Activated CD8-positive, alpha-beta T cell treated with anti-CD3 and anti-CD28 coated beads, Interleukin-2, amount 10 ng/mL, durations not matched to agents 7 days and 5 days (primary cell): ENCODE measurements around the gene ASPRV1. TPM values are rescaled to one million over a fixed set of nuclear protein-coding genes. Genes with fewer than 3 reads are reported as not detected.

Experiments
- ATAC-seq: fragments of 150-1000 bp; cut with Tn5 transposase; one replicate; pipeline ENCODE4 v1.10.0; 2021; ENCODE audit warnings: moderate library complexity
- CTCF ChIA-PET: fragments of 350-600 bp; sonication (Branson Sonifier 250); formaldehyde crosslinking; loops from one replicate; lab custom pipeline; 2021; ENCODE audit warnings: antibody characterized with exemption; lab: Charles Lee
- POLR2A ChIA-PET: fragments of 350-600 bp; sonication (Branson Sonifier 250); formaldehyde crosslinking; loops from one replicate; lab custom pipeline; 2021; ENCODE audit warnings: antibody characterized with exemption; lab: Charles Lee
- DNase-seq: peaks from one replicate; pipeline ENCODE4 v3.0.0-alpha.2; 2020
- H3K27ac Mint-ChIP-seq: one replicate; pipeline ENCODE4 v1.8.0; 2021; ENCODE audit warnings: mild to moderate bottlenecking, mixed read lengths
- H3K27me3 Mint-ChIP-seq: one replicate; pipeline ENCODE4 v1.8.0; 2021; ENCODE audit warnings: low read depth, mixed read lengths
- H3K36me3 Mint-ChIP-seq: one replicate; pipeline ENCODE4 v1.8.0; 2021; ENCODE audit warnings: low read depth, mixed read lengths
- H3K4me1 Mint-ChIP-seq: one replicate; pipeline ENCODE4 v1.8.0; 2021; ENCODE audit warnings: low read depth, mixed read lengths
- H3K4me3 Mint-ChIP-seq: one replicate; pipeline ENCODE4 v1.8.0; 2021; ENCODE audit warnings: mild to moderate bottlenecking, mixed read lengths
- H3K9me3 Mint-ChIP-seq: one replicate; pipeline ENCODE4 v1.8.0; 2022; ENCODE audit warnings: mixed read lengths; ENCODE audit not compliant: insufficient read depth
- total RNA-seq, 2 experiments: library from RNA; stranded (reverse); gene quantifications; one replicate each; pipeline ENCODE4 v1.2.3, GENCODE V29; 2021

Gene ASPRV1
- total RNA-seq, 2 experiments from 2014 or later = 0.74 to 0.78 TPM

DNA sequence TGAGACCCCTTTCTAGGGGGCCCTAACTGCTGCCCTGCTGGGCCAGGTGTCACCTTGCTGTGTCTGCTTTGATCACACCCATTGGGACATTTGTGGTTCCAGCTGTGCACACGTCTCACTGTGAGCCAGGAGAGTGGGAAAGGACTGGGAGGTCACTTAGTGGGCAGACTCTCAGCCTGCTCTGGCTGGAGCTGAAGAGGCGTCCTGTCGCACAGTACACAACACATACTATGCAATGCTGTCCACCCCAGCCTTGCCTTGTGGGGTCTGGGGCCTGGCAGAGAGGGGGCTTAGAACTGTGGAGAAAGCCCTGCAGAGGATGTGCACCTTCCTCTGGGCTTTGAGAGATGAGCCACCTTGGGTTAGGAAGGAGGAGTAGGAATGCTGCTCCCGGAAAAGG lies 25.3 kb upstream of the ASPRV1 start:
- Mint-ChIP-seq H3K4me1 (no peaks in the 10 kb centered on the region), H3K27ac (no peak overlapping the region), H3K4me3 (no peak overlapping the region), H3K9me3 (no peaks in the 10 kb centered on the region), H3K36me3 (no peaks in the 10 kb centered on the region), H3K27me3 (no peaks in the 10 kb centered on the region)
- ATAC-seq (no peak), DNase-seq (no peak)
- POLR2A ChIA-PET = no interaction called here
- CTCF ChIA-PET = no interaction called here

DNA sequence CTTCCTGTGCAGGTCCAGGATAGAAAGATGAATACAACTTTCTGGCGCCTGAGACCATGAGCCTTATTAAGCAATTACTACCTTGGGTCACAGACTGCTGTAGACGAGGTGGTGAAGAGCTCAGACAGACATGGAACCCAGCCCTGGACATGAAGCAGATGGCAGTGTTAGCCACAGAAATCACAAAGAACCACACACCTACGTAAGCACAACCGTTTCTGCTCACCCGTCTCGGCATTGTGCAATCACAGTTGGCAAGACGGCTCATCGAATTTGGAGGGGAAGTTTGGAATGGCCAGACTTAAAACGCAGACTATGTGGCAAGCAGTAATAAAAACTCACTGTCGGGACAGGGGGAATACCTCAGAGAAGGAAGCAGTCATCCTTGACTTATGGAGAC lies 24.3 kb upstream of the ASPRV1 start:
- H3K4me3 Mint-ChIP-seq = no peak overlapping the region
- no peak for DNase-seq
- H3K4me1 Mint-ChIP-seq = no peaks in the 10 kb centered on the region
- POLR2A ChIA-PET = no interaction called here
- H3K36me3 Mint-ChIP-seq = no peaks in the 10 kb centered on the region
- peak overlapping the region; percentile 8 for H3K27ac Mint-ChIP-seq
- no peak for ATAC-seq
- H3K27me3 Mint-ChIP-seq = no peaks in the 10 kb centered on the region
- CTCF ChIA-PET = no interaction called here
- H3K9me3 Mint-ChIP-seq = no peaks in the 10 kb centered on the region

- Mint-ChIP-seq H3K4me1 (no peaks in the 10 kb centered on the region), H3K27ac (no peak overlapping the region)
Observed at GRCh38 chr2:69985216-69985615, 23.8 kb upstream of the ASPRV1 start.

GRCh38 chr2:69983392-69983966 lies 22.0 kb upstream of the ASPRV1 start:
- DNase-seq = no peak
- ChIA-PET POLR2A (no interaction called here), CTCF (no interaction called here)
- Mint-ChIP-seq H3K9me3 (no peaks in the 10 kb centered on the region), H3K4me3 (no peak overlapping the region), H3K27me3 (no peaks in the 10 kb centered on the region), H3K36me3 (no peaks in the 10 kb centered on the region), H3K4me1 (no peaks in the 10 kb centered on the region), H3K27ac (no peak overlapping the region)
- ATAC-seq = no peak

More at GRCh38 chr2:69985216-69985615, 23.8 kb upstream of the ASPRV1 start:
- ChIA-PET POLR2A (no interaction called here), CTCF (no interaction called here)
- DNase-seq (no peak), ATAC-seq (no peak)
- Mint-ChIP-seq H3K27me3 (no peaks in the 10 kb centered on the region), H3K36me3 (no peaks in the 10 kb centered on the region), H3K9me3 (no peaks in the 10 kb centered on the region), H3K4me3 (no peak overlapping the region)

DNA sequence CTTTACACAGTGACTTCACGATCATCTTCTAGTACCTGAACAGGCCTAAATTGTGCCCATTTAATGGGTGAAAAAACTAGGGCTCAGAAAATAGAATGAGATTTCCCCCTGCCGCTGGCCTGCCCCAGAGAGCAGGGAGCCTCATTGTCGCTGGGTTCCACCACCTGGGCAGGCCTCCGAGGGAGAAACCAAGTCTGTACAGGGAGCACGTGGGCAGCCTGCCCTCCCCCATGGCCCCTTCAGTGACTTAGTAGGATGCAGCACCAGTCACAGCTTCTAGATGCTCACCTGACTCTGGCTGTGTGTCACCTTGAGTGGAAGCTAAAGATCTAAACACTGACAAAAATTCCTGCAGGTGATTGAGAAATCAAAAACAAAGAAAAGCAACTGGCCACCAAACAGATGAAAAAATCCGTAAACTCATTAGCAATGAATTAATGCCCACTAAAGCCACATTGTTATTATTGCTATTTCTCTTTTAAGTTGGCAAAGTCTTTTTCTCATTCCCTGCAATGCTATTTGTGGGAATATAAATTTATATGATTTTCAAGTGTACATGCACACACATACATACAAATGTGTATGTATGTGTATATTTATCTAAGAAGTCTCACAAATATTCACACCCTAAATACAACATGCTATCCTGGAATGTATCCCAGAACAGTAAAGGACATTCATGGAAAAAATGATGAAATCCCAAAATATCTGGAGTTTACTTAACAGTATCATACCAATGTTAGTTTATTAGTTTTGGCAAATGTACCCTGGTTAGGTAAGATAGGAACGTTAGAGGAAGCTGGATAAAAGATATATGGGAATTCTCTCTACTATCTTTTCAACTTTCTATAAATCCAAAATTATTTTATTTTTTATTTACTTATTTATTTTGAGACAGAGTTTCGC lies 18.7 kb upstream of the ASPRV1 start:
- no peak overlapping the region for H3K4me3 Mint-ChIP-seq
- POLR2A ChIA-PET = interaction anchor here (0.6 to 0.8 kb wide), 3 partner anchors 16 to 65 kb away, joined by 3 read pairs; partner anchors contain the start of gene MXD1
- H3K36me3 Mint-ChIP-seq = no peaks in the 10 kb centered on the region
- H3K27me3 Mint-ChIP-seq = no peaks in the 10 kb centered on the region
- ATAC-seq = no peak
- CTCF ChIA-PET = interaction anchor here (1.6 kb wide), 1 partner anchor 61 kb away, joined by 3 read pairs; no protein-coding TSS in a partner anchor
- H3K4me1 Mint-ChIP-seq = peaks cover 14% of the 10 kb centered on the region
- no peaks in the 10 kb centered on the region for H3K9me3 Mint-ChIP-seq
- no peak overlapping the region for H3K27ac Mint-ChIP-seq
- DNase-seq = no peak

DNA sequence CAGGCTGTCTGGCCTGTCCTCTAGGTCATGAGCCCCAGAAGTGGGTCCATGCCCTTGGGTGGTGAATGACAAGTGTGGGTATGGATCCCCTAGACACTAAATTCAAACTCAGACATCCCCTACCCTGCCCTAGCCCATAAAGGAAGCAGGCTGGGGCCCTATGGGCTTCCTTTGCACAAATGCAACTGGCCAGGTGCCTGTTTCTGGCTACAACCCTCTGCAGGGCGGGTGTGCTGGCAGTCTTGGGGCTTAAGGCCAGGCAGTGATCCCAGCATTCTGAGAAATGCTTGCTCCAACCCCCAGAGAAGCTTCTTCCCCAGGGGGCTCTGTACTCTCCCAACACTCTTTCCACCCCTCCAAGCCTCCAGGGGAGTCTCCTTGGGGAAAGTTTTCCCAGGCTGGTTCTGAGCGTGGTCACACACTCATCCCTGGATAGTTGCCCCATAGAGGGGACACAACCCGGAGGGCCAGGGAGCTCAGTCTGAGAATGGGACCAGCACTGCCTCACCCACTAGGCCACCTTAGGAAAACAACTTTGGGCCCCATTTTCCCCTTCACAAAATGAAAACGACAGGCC lies 16.6 kb upstream of the ASPRV1 start:
- H3K27me3 Mint-ChIP-seq = no peaks in the 10 kb centered on the region
- ATAC-seq (no peak), DNase-seq (no peak)
- H3K36me3 Mint-ChIP-seq = no peaks in the 10 kb centered on the region
- CTCF ChIA-PET = no interaction called here
- H3K4me3 Mint-ChIP-seq = no peak overlapping the region
- peaks cover 14% of the 10 kb centered on the region for H3K4me1 Mint-ChIP-seq
- no peaks in the 10 kb centered on the region for H3K9me3 Mint-ChIP-seq
- H3K27ac Mint-ChIP-seq = no peak overlapping the region
- POLR2A ChIA-PET = no interaction called here

- no peaks in the 10 kb centered on the region for H3K27me3 Mint-ChIP-seq
- H3K4me3 Mint-ChIP-seq = no peak overlapping the region
- ChIA-PET CTCF (no interaction called here), POLR2A (no interaction called here)
- H3K36me3 Mint-ChIP-seq = no peaks in the 10 kb centered on the region
- no peak for ATAC-seq
- no peak overlapping the region for H3K27ac Mint-ChIP-seq
- peaks cover 14% of the 10 kb centered on the region for H3K4me1 Mint-ChIP-seq
- H3K9me3 Mint-ChIP-seq = no peaks in the 10 kb centered on the region
- no peak for DNase-seq
Observed at GRCh38 chr2:69977186-69977585, 15.8 kb upstream of the ASPRV1 start.

DNA sequence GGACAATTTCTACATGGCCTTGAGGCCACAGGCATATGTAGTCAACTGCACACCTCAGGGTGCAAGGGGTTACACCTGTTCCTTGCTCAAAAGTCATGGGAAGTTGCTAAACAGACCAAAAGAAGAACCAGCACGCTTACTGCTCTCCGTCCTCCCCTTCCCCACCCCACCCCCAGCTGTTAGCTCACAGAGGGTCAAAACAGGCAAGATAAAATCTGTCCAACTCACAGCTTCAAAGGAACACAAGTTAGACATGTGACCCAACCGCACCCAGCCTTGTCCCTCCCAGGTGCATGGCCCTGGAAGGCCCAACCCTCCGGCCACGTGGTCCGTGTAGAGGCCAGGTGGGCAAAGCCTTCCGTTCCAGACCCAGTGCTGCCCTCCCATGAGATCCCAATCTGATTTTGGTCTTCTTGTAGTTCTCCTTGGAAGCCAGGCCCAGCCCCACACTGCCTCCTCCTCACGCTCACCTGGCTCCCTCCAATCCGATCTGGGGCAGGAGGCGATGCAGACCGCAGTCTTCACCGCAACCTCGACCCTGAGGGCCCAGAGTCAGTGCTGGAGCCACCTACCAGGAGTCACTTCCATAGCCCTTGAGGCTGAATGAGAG lies 14.5 kb upstream of the ASPRV1 start:
- CTCF ChIA-PET = no interaction called here
- Mint-ChIP-seq H3K27ac (no peak overlapping the region), H3K27me3 (no peaks in the 10 kb centered on the region), H3K9me3 (no peaks in the 10 kb centered on the region), H3K36me3 (no peaks in the 10 kb centered on the region), H3K4me3 (no peak overlapping the region), H3K4me1 (peaks cover 14% of the 10 kb centered on the region)
- POLR2A ChIA-PET = interaction anchor here (0.6 kb wide), 1 partner anchor 1196 kb away, joined by 3 read pairs; no protein-coding TSS in a partner anchor
- DNase-seq (no peak), ATAC-seq (no peak)

- ChIA-PET POLR2A (interaction anchor here (0.6 kb wide), 1 partner anchor 1196 kb away, joined by 3 read pairs; no protein-coding TSS in a partner anchor), CTCF (no interaction called here)
- ATAC-seq (no peak), DNase-seq (no peak)
- Mint-ChIP-seq H3K4me3 (no peak overlapping the region), H3K4me1 (peaks cover 14% of the 10 kb centered on the region), H3K9me3 (no peaks in the 10 kb centered on the region), H3K36me3 (no peaks in the 10 kb centered on the region), H3K27ac (no peak overlapping the region), H3K27me3 (no peaks in the 10 kb centered on the region)
Observed at GRCh38 chr2:69975136-69975852, 13.9 kb upstream of the ASPRV1 start.

GRCh38 chr2:69973335-69973735 lies 11.9 kb upstream of the ASPRV1 start:
- Mint-ChIP-seq H3K36me3 (no peaks in the 10 kb centered on the region), H3K27me3 (peaks cover 4% of the 10 kb centered on the region), H3K27ac (no peak overlapping the region), H3K4me3 (no peak overlapping the region), H3K9me3 (no peaks in the 10 kb centered on the region), H3K4me1 (peaks cover 14% of the 10 kb centered on the region)
- DNase-seq (no peak), ATAC-seq (no peak)
- ChIA-PET CTCF (no interaction called here), POLR2A (no interaction called here)

DNA sequence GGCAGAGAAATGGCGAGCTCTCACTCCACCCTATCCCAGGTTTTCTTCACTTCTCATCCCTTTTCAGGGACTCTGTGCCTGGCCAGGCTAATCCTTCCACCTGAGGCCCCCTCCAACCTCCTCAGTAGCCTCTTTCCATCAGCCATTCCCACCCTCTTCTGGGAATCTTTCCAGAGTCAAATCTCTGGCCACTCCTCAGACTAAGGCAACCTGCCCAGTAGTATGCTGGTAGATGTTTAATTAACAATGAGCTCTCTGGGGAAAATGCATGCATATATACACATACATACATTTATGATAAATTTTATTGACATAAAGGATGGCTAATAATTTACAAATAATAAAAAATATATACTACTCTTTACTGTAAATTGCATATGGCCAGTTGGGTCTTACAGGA lies 11.4 kb upstream of the ASPRV1 start:
- ATAC-seq = no peak
- H3K9me3 Mint-ChIP-seq = no peaks in the 10 kb centered on the region
- H3K4me3 Mint-ChIP-seq = no peak overlapping the region
- H3K4me1 Mint-ChIP-seq = peaks cover 14% of the 10 kb centered on the region
- CTCF ChIA-PET = no interaction called here
- DNase-seq = no peak
- peaks cover 4% of the 10 kb centered on the region for H3K27me3 Mint-ChIP-seq
- no peaks in the 10 kb centered on the region for H3K36me3 Mint-ChIP-seq
- no peak overlapping the region for H3K27ac Mint-ChIP-seq
- POLR2A ChIA-PET = no interaction called here
